DND-41 (cell line): ENCODE measurements around the gene PMAIP1.

Experiments used
- EZH2 ChIP-seq: IDR thresholded peaks from 3 replicates; pipeline ENCODE4 v1.6.1; 2012; ENCODE audit warnings: borderline replicate concordance, low read depth, mild to moderate bottlenecking, moderate library complexity, low read length, inconsistent platforms; ENCODE audit not compliant: severe bottlenecking
- TF ChIP-seq, protein P1 (sequence below): IDR thresholded peaks from 2 replicates; pipeline ENCODE4 v1.5.1; 2012; ENCODE audit warnings: borderline replicate concordance, low read length, moderate library complexity, mild to moderate bottlenecking; ENCODE audit not compliant: poor library complexity, severe bottlenecking; ENCODE audit errors: extremely low read depth

DNA sequence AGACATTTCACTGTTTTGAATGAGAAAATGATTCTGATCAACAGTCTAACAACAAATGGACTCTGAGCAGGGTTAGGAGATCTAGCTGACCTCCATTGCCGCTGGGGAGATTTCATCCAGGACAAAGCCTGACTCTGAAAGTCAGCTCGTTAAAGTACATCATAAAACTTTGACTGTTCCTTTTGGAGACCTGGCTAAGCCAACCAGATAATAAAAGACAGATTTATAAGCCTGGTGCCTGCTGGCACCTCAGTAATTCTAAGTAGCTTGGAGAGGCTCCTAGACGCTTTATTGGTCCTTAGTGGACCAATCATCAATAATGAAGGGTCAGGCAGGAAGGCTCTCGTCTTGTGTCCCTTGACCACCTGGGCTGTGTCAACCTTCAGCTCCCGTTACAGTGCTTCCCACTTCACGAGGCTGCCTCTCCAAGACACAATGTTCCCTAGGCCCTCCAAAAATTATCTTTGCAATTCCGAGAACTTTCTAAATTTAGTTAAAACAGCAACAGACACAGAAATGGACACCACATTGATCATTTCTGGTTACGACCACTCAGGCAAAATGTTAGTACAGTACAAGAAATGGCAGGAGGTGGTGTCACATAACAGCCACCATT, 47.9 kb upstream of the PMAIP1 start:
- TF ChIP-seq EZH2, result no peak
- TF ChIP-seq, protein P1, sequence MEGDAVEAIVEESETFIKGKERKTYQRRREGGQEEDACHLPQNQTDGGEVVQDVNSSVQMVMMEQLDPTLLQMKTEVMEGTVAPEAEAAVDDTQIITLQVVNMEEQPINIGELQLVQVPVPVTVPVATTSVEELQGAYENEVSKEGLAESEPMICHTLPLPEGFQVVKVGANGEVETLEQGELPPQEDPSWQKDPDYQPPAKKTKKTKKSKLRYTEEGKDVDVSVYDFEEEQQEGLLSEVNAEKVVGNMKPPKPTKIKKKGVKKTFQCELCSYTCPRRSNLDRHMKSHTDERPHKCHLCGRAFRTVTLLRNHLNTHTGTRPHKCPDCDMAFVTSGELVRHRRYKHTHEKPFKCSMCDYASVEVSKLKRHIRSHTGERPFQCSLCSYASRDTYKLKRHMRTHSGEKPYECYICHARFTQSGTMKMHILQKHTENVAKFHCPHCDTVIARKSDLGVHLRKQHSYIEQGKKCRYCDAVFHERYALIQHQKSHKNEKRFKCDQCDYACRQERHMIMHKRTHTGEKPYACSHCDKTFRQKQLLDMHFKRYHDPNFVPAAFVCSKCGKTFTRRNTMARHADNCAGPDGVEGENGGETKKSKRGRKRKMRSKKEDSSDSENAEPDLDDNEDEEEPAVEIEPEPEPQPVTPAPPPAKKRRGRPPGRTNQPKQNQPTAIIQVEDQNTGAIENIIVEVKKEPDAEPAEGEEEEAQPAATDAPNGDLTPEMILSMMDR, result no peak
